BLaER1 treated with 17β-estradiol and CSF1 and Interleukin-3, amounts not matched to agents 10 nM and 100 nM (cell line): ENCODE data around the gene ANKRD35.

Source experiments
- H3K27ac ChIP-seq, 11 experiments: shearing (Covaris generic); formaldehyde crosslinking; 2 replicates each; pipeline ENCODE4 v1.8.1; 2022
- H3K27me3 ChIP-seq, 11 experiments: shearing (Covaris generic); formaldehyde crosslinking; 2 replicates each; pipeline ENCODE4 v1.8.1; 2022
- H3K36me3 ChIP-seq, 11 experiments: shearing (Covaris generic); formaldehyde crosslinking; 2 replicates each; pipeline ENCODE4 v1.8.1; 2022
- H3K4me1 ChIP-seq, 10 experiments: shearing (Covaris generic); formaldehyde crosslinking; 2 replicates each; pipeline ENCODE4 v1.8.1; 2022
- H3K4me2 ChIP-seq, 11 experiments: shearing (Covaris generic); formaldehyde crosslinking; 2 replicates each; pipeline ENCODE4 v1.8.1; 2022
- H3K4me3 ChIP-seq, 10 experiments: shearing (Covaris generic); formaldehyde crosslinking; 2 replicates each; pipeline ENCODE4 v1.8.1; 2022
- H3K9ac ChIP-seq, 11 experiments: shearing (Covaris generic); formaldehyde crosslinking; 2 replicates each; pipeline ENCODE4 v1.8.1; 2022
- H3K9me3 ChIP-seq, 11 experiments: shearing (Covaris generic); formaldehyde crosslinking; replicated peaks in 1 of 11; 2 replicates each; pipeline ENCODE4 v1.8.1; 2022
- H4K20me1 ChIP-seq, 11 experiments: shearing (Covaris generic); formaldehyde crosslinking; 2 replicates each; pipeline ENCODE4 v1.8.1; 2022
- Cebpa-rat ChIP-seq, 11 experiments: shearing (Covaris generic); IDR thresholded peaks; 2 replicates each; pipeline ENCODE4 v1.8.1; 2022

The ANKRD35 gene

DNA sequence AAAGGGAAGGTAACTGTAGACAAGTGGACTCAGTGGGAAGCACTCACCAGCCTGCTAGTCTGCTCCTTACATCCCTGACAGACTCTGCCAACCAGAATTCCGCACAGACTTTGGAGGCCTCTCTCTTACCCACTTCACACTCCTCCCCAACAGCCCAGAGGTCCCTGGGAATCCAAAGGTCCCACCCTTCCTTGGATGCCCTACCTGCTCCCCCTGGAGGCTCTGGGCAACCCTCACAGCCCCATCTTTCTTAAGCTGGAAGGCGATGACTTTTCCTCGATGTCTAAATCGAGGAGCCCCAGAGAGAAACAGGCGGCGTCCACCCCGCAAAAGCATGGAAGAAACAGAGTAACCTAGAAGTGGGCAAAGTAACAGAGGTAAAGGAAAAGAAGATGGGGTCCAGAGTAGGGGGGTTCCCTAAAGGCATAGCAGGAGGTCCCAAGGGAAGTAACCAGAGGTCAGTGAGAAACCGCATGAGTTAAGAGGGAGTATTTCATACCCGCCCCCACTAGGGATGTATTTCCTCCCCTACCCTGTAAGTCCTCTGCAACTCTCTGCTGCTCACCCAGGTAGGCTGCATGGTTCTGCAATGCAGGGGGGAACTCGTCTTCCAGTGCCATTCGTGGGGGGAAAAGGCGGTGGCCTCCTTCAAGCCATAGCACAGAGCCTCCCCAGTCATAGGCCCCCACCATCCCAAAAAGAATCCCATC, 15.8 kb upstream of the ANKRD35 start:
- no peak overlapping the region for H3K4me3 ChIP-seq
- no peak overlapping the region for H3K27ac ChIP-seq
- H3K9me3 ChIP-seq = no peaks in the 10 kb centered on the region
- no peaks in the 10 kb centered on the region; a peak in 1 of 20 replicates for H3K4me1 ChIP-seq
- no peak for TF ChIP-seq Cebpa-rat (IDR thresholded peaks at IDR 0.05)
- no peaks in the 10 kb centered on the region for H3K36me3 ChIP-seq
- no peaks in the 10 kb centered on the region for H4K20me1 ChIP-seq
- H3K4me2 ChIP-seq = no peak overlapping the region
- H3K27me3 ChIP-seq = no peaks in the 10 kb centered on the region
- no peak overlapping the region for H3K9ac ChIP-seq

DNA sequence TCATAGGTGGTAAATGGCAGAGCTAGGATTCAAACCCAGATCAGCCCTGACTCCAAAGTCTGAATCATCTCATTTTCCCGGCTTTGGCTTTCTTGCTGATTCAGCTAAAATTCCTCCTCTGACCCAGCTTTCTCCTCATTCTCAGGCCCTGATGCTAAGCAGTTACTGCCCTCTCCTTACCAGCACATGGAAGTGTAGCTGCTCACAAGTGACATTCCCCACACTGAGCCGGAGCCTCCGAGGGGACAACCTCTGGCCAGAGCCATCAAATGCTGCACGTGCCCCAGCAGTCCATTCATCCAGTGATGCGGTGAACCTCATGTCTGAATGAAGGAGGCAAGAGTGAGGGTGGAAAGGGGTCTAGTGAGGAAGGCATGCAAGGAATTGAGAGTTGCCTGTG, 13.1 kb upstream of the ANKRD35 start:
- Histone ChIP-seq H3K9ac (no peak overlapping the region), H3K9me3 (no peaks in the 10 kb centered on the region), H4K20me1 (no peaks in the 10 kb centered on the region), H3K4me2 (no peak overlapping the region), H3K4me3 (no peak overlapping the region), H3K27me3 (no peaks in the 10 kb centered on the region), H3K36me3 (no peaks in the 10 kb centered on the region), H3K27ac (no peak overlapping the region), H3K4me1 (no peaks in the 10 kb centered on the region; a peak in 1 of 20 replicates)
- TF ChIP-seq Cebpa-rat (IDR thresholded peaks at IDR 0.05) = no peak

DNA sequence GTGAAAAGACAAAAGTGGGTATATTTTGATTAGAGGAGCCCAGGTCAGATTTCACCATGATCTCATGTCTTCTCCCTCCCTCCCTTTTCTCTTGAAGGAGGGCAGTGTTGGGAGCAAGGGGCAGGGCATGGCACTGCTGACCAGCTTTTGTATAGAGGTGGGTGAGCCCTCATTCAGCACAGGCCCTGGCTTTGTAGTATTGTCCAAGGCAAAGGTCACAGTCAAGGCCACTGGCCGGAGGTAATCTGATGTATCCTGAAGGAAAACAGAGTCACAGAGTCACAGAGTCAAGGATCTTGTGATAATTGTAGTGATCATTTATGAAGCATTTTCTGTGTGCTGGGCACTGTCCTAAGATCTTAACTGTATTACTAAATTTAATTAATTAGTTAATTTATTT, 12.3 kb upstream of the ANKRD35 start:
- no peaks in the 10 kb centered on the region for H3K36me3 ChIP-seq
- no peak overlapping the region for H3K4me2 ChIP-seq
- no peaks in the 10 kb centered on the region for H3K27me3 ChIP-seq
- H4K20me1 ChIP-seq = no peaks in the 10 kb centered on the region
- no peak overlapping the region for H3K9ac ChIP-seq
- H3K4me1 ChIP-seq = no peaks in the 10 kb centered on the region; a peak in 2 of 20 replicates
- TF ChIP-seq Cebpa-rat (IDR thresholded peaks at IDR 0.05) = no peak
- no peak overlapping the region for H3K4me3 ChIP-seq
- no peaks in the 10 kb centered on the region for H3K9me3 ChIP-seq
- no peak overlapping the region for H3K27ac ChIP-seq

DNA sequence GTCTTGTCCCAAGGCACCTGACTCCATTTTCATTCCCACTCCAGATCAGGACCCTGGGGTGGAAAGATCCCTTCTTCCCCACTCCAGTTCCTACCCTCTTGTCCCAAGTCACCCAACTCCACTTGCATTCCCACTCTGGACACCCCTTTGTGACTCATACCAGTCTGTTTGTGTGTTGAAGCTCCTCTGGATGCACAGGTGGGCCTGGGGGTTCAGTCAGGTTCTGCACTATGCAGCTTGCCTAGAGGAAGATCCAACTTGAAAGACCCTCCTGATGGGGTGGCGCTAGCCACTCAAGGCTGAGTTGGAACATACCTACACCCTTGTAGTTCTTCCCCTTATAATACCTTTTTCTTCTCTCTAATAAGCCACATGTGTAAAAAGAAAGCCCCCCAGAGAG, 9.8 kb upstream of the ANKRD35 start:
- TF ChIP-seq Cebpa-rat (IDR thresholded peaks at IDR 0.05) = no peak
- Histone ChIP-seq H3K27me3 (no peaks in the 10 kb centered on the region), H3K9me3 (no peaks in the 10 kb centered on the region), H4K20me1 (no peaks in the 10 kb centered on the region), H3K4me2 (no peak overlapping the region), H3K27ac (no peak overlapping the region), H3K4me3 (no peak overlapping the region), H3K9ac (no peak overlapping the region), H3K36me3 (no peaks in the 10 kb centered on the region), H3K4me1 (peaks cover 6 to 16% (median 12%) of the 10 kb centered on the region in 10 experiments; a peak in 19 of 20 replicates)

DNA sequence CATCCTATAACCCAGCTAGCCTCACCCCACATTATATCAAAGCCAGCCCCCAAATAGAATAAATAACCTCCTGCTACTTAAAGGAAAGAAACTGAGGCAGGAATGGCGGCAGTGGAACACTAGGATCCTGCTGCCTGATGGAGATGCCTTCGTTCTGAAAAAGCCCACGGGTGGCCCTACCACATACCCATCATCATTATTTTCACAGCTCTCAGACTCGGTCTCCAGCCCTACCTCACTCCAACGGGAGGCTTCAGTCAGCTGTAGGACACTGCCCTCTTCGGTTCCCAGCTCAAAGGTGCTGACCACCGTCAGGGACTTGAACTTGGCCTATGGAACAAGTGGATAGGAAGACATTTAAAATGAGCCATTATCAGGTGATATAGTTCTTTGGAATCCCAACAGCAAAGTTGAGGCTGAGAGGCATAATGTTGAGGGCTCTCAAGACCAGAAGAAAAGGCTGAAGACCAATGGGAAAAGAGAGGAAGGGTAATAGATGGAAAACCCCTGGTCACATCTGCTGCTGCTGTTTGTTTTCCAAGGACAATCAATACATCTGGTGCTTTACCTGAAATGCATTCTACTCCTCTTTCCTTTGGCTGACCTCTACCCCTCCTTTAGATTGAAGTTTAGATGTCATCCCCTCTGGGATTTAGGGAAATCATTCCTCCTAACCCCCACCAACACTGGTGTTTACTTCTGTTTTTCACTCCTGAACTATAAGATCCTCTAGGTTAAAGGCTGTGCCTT, 7.8 kb upstream of the ANKRD35 start:
- Histone ChIP-seq H3K27me3 (no peaks in the 10 kb centered on the region), H4K20me1 (no peaks in the 10 kb centered on the region), H3K9me3 (no peaks in the 10 kb centered on the region), H3K27ac (no peak overlapping the region), H3K4me3 (no peak overlapping the region), H3K36me3 (no peaks in the 10 kb centered on the region), H3K4me1 (peaks cover 6 to 16% (median 12%) of the 10 kb centered on the region in 10 experiments; a peak in 19 of 20 replicates), H3K9ac (no peak overlapping the region), H3K4me2 (no peak overlapping the region)
- no peak for TF ChIP-seq Cebpa-rat (IDR thresholded peaks at IDR 0.05)

GRCh38 chr1:145892486-145893087, 6.9 kb upstream of the ANKRD35 start:
- Histone ChIP-seq H3K27ac (peak overlapping the region in 3 of 11 experiments; percentile 11 to 16 (median 12); a peak in 2 of 22 replicates), H3K9ac (peak overlapping the region in 9 of 11 experiments; percentile 20 to 66 (median 47); a peak in 13 of 22 replicates), H3K4me3 (no peak overlapping the region), H3K36me3 (no peaks in the 10 kb centered on the region), H4K20me1 (no peaks in the 10 kb centered on the region), H3K4me1 (peaks cover 6 to 16% (median 12%) of the 10 kb centered on the region in 10 experiments; a peak in 19 of 20 replicates), H3K4me2 (peak overlapping the region in 10 of 11 experiments; percentile 4 to 78 (median 61); a peak in 16 of 22 replicates), H3K9me3 (no peaks in the 10 kb centered on the region), H3K27me3 (no peaks in the 10 kb centered on the region)
- TF ChIP-seq Cebpa-rat (IDR thresholded peaks at IDR 0.05) = no peak

- Histone ChIP-seq H3K27ac (peak overlapping the region in 3 of 11 experiments; percentile 11 to 16 (median 12); a peak in 3 of 22 replicates), H3K4me2 (peak overlapping the region; percentile 4 to 78 (median 56); a peak in 18 of 22 replicates), H3K36me3 (no peaks in the 10 kb centered on the region), H4K20me1 (no peaks in the 10 kb centered on the region), H3K4me1 (peaks cover 6 to 16% (median 12%) of the 10 kb centered on the region in 10 experiments; a peak in 19 of 20 replicates), H3K9ac (peak overlapping the region in 9 of 11 experiments; percentile 20 to 66 (median 47); a peak in 14 of 22 replicates), H3K27me3 (no peaks in the 10 kb centered on the region), H3K4me3 (no peak overlapping the region), H3K9me3 (no peaks in the 10 kb centered on the region)
- no peak for TF ChIP-seq Cebpa-rat (IDR thresholded peaks at IDR 0.05)
Measured at GRCh38 chr1:145891587-145892485, 6.2 kb upstream of the ANKRD35 start.

GRCh38 chr1:145891143-145891542, 5.5 kb upstream of the ANKRD35 start:
- no peaks in the 10 kb centered on the region for H4K20me1 ChIP-seq
- H3K4me2 ChIP-seq = 0 out of 22 replicates have a peak overlapping the region, but pooled peaks of 1 of the 11 experiments have one; percentile 66
- no peak overlapping the region for H3K4me3 ChIP-seq
- no peak overlapping the region for H3K27ac ChIP-seq
- H3K4me1 ChIP-seq = peaks cover 8 to 20% (median 12%) of the 10 kb centered on the region in 10 experiments; a peak in 19 of 20 replicates
- H3K27me3 ChIP-seq = no peaks in the 10 kb centered on the region
- no peak for TF ChIP-seq Cebpa-rat (IDR thresholded peaks at IDR 0.05)
- H3K9me3 ChIP-seq = no peaks in the 10 kb centered on the region
- H3K36me3 ChIP-seq = no peaks in the 10 kb centered on the region
- H3K9ac ChIP-seq = peak overlapping the region in 3 of 11 experiments; percentile 32 to 47 (median 40); a peak in 3 of 22 replicates
